Measurements from ENCODE around the gene ZNF217. TPM values are rescaled to one million over a fixed set of nuclear protein-coding genes. Genes with fewer than 3 reads are reported as not detected.
A peak's percentile ranks its signal among the peaks of the same experiment; 100 is the strongest.
"Not testable (repeated sequence)": the region's sequence is repeated elsewhere in the genome, so short reads cannot be mapped to it uniquely, and the experiment has no call there.

ZNF217 gene
- total RNA-seq, 1 donor = 65.8 TPM

DNA sequence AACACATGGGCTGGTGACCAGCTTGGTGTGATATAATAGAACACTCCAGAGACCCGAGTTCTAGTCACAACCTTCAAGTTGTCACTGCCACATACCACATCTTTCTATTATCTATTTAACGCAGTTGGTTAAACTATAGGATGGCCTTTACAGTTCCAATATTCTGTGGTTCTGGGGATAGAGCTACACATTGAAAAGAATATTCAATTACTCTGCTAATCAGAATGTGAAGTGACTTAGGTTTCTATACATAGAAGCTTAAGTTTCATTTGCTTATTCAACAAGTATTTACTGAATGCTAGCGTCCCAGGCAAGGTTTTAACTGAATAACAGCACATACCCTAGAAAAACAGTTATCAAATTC, 9.1 kb downstream of the ZNF217 start:
- not testable (repeated sequence) for H3K9me3 ChIP-seq (ENCODE audit: low read depth, low read length); H3K4me3 ChIP-seq (ENCODE audit: low read length); H3K27me3 ChIP-seq (ENCODE audit: insufficient read depth, low read length)
- H3K4me1 ChIP-seq (ENCODE audit: insufficient read depth, low read length) = peaks cover 79% of the 10 kb centered on the region

DNA sequence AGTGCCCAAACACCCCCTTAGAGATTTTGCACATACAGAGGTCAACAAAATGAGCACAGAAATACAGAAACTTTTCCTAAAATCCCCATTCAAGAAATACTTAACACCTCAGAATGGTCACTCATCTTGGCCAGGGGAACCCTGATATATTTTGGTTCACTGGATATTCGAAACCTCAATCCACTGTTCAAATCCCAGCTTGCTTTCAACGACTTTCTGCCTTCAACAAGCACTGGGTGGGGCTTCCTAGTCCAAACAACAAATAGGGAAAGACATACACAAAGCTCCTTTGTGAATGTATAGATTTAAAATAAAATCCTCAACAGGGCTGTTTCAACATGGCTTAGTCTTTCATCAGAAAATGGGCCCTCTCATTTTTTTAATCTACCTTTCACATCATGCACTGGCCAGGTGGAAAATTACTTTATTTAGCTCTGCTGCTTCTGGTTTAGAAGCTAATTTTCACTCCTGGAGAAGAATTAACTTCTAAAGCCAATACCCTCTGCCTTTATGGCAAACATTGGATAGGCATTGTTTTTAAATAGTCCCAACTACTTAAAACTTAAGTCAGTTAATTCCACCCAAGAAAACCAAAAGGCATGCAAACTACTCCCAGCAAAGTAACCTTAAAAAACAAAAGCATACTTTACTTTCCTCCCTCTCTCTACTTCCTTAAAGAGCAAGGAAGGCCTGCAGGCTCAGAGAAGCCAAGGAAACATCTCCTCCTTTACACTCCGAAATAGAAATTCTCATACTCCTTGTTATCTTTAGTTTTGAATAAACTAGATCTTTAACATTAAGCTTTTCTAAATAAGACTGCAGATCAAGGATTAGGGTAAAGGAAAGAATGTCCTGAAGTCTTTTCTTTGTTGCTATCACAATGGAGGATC, 9.7 kb downstream of the ZNF217 start:
- peaks cover 82% of the 10 kb centered on the region for H3K4me1 ChIP-seq (ENCODE audit: insufficient read depth, low read length)
- H3K27me3 ChIP-seq (ENCODE audit: insufficient read depth, low read length); H3K9me3 ChIP-seq (ENCODE audit: low read depth, low read length); H3K4me3 ChIP-seq (ENCODE audit: low read length): not testable (repeated sequence)

- H3K9me3 ChIP-seq (ENCODE audit: low read depth, low read length) = no peaks in the 10 kb centered on the region
- H3K27me3 ChIP-seq (ENCODE audit: insufficient read depth, low read length) = no peaks in the 10 kb centered on the region
Measured at GRCh38 chr20:53582574-53583351, 10.9 kb downstream of the ZNF217 start.

DNA sequence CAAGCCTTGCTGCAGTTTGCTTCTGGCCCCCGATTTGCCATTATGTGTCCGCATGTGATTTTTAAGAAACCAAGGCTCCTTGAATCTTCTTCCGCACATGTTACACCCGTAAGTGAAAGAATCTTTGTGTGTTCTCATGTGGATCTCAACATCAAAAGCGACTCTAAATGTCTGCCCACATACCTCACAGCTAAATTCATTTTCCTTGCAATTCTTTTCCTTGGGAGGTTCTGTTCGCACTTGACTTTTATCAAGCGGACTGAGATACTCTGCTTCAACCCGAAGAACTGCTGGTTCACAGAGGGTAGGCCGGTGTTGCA, 11.4 kb downstream of the ZNF217 start:
- peak overlapping the region; percentile 26 for H3K4me3 ChIP-seq (ENCODE audit: low read length)
- no peaks in the 10 kb centered on the region for H3K9me3 ChIP-seq (ENCODE audit: low read depth, low read length)
- peaks cover 90% of the 10 kb centered on the region for H3K4me1 ChIP-seq (ENCODE audit: insufficient read depth, low read length)
- H3K27me3 ChIP-seq (ENCODE audit: insufficient read depth, low read length) = no peaks in the 10 kb centered on the region

More at GRCh38 chr20:53582574-53583351, 10.9 kb downstream of the ZNF217 start:
- Histone ChIP-seq H3K4me1 (ENCODE audit: insufficient read depth, low read length) (peaks cover 90% of the 10 kb centered on the region), H3K4me3 (ENCODE audit: low read length) (peak overlapping the region; percentile 26)

GRCh38 chr20:53581444-53582250, 12.0 kb downstream of the ZNF217 start:
- Histone ChIP-seq H3K4me1 (ENCODE audit: insufficient read depth, low read length) (peaks cover 88% of the 10 kb centered on the region), H3K9me3 (ENCODE audit: low read depth, low read length) (no peaks in the 10 kb centered on the region)

GRCh38 chr20:53580376-53581111, 13.1 kb downstream of the ZNF217 start:
- no peaks in the 10 kb centered on the region for H3K9me3 ChIP-seq (ENCODE audit: low read depth, low read length)
- peaks cover 87% of the 10 kb centered on the region for H3K4me1 ChIP-seq (ENCODE audit: insufficient read depth, low read length)
- H3K4me3 ChIP-seq (ENCODE audit: low read length) = peak overlapping the region; percentile 29

More at GRCh38 chr20:53581444-53582250, 12.0 kb downstream of the ZNF217 start:
- Histone ChIP-seq H3K27me3 (ENCODE audit: insufficient read depth, low read length) (no peaks in the 10 kb centered on the region), H3K4me3 (ENCODE audit: low read length) (peak overlapping the region; percentile 26)

GRCh38 chr20:53579581-53580375, 13.9 kb downstream of the ZNF217 start:
- no peaks in the 10 kb centered on the region for H3K9me3 ChIP-seq (ENCODE audit: low read depth, low read length)
- H3K4me1 ChIP-seq (ENCODE audit: insufficient read depth, low read length) = peaks cover 87% of the 10 kb centered on the region
- H3K27me3 ChIP-seq (ENCODE audit: insufficient read depth, low read length) = no peaks in the 10 kb centered on the region
- H3K4me3 ChIP-seq (ENCODE audit: low read length) = peak overlapping the region; percentile 29

More at GRCh38 chr20:53580376-53581111, 13.1 kb downstream of the ZNF217 start:
- H3K27me3 ChIP-seq (ENCODE audit: insufficient read depth, low read length) = no peaks in the 10 kb centered on the region

- Histone ChIP-seq H3K4me1 (ENCODE audit: insufficient read depth, low read length) (peaks cover 86% of the 10 kb centered on the region), H3K4me3 (ENCODE audit: low read length) (peak overlapping the region; percentile 29), H3K9me3 (ENCODE audit: low read depth, low read length) (no peaks in the 10 kb centered on the region), H3K27me3 (ENCODE audit: insufficient read depth, low read length) (no peaks in the 10 kb centered on the region)
Measured at GRCh38 chr20:53579266-53579580, 14.4 kb downstream of the ZNF217 start.

GRCh38 chr20:53578492-53579222, 15.0 kb downstream of the ZNF217 start:
- H3K4me3 ChIP-seq (ENCODE audit: low read length) = peak overlapping the region; percentile 9

DNA sequence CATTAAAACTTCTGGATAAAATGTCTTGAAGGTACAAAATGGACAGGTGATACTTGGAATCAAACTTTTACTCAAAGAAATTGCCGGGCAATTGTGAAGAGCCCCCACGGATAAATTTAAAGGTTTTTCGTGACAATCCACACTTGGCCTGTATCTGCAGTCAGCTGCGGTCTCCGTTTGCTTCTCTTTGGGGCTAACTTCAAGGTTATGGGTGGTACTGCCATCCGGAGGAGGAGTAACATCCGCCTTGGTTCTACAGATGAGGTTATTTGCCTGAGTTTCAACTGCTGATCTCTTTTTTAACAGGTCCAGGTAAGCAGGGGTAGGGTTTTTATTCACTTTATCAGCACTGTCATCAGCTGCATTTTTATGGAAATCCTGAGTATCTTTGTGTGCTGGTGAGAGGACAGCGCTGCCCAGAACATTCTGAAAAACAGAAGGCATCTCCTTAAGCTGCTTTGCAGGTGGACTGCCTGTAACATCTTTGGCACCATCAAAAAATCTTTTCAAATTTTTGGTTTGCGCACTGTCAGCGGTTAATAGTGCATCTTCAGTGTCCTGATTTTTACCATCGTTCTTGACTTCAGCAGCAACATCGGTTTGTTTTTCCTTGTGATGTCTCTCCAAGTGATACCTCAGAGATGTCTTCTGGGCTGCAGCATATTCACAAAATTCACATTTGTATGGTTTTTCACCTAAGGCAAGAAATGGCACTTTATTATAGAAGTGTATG, 16.9 kb downstream of the ZNF217 start:
- no peaks in the 10 kb centered on the region for H3K27me3 ChIP-seq (ENCODE audit: insufficient read depth, low read length)
- peaks cover 77% of the 10 kb centered on the region for H3K4me1 ChIP-seq (ENCODE audit: insufficient read depth, low read length)

More at GRCh38 chr20:53578492-53579222, 15.0 kb downstream of the ZNF217 start:
- H3K9me3 ChIP-seq (ENCODE audit: low read depth, low read length) = no peaks in the 10 kb centered on the region
- peaks cover 86% of the 10 kb centered on the region for H3K4me1 ChIP-seq (ENCODE audit: insufficient read depth, low read length)
- no peaks in the 10 kb centered on the region for H3K27me3 ChIP-seq (ENCODE audit: insufficient read depth, low read length)

GRCh38 chr20:53576195-53576580, 17.5 kb downstream of the ZNF217 start:
- Histone ChIP-seq H3K4me3 (ENCODE audit: low read length) (no peak overlapping the region), H3K27me3 (ENCODE audit: insufficient read depth, low read length) (no peaks in the 10 kb centered on the region), H3K9me3 (ENCODE audit: low read depth, low read length) (no peaks in the 10 kb centered on the region), H3K4me1 (ENCODE audit: insufficient read depth, low read length) (peaks cover 71% of the 10 kb centered on the region)

More for the DNA sequence above, 16.9 kb downstream of the ZNF217 start:
- Histone ChIP-seq H3K4me3 (ENCODE audit: low read length) (no peak overlapping the region), H3K9me3 (ENCODE audit: low read depth, low read length) (no peaks in the 10 kb centered on the region)

GRCh38 chr20:53575481-53576194, 18.0 kb downstream of the ZNF217 start:
- no peaks in the 10 kb centered on the region for H3K9me3 ChIP-seq (ENCODE audit: low read depth, low read length)
- H3K4me1 ChIP-seq (ENCODE audit: insufficient read depth, low read length) = peaks cover 68% of the 10 kb centered on the region
- H3K27me3 ChIP-seq (ENCODE audit: insufficient read depth, low read length) = no peaks in the 10 kb centered on the region
- no peak overlapping the region for H3K4me3 ChIP-seq (ENCODE audit: low read length)

Data from mononuclear cell (primary cell).